ENCODE measurements around the gene TENT5C. TPM values are rescaled to one million over a fixed set of nuclear protein-coding genes. Genes with fewer than 3 reads are reported as not detected.

Gene TENT5C
- total and polyA plus RNA-seq, 9 of the 15 experiments (the other 6 are each of a cell fraction or from before 2014, with no cell fraction given) = 1.8 to 7.7 (median 4.0) TPM

- no peak for TF ChIP-seq MYBL2 (IDR thresholded peaks at IDR 0.05; ENCODE audit: low read depth)
- no peak for TF ChIP-seq MYBL2 (CRISPR knock-in tag; IDR thresholded peaks at IDR 0.05; ENCODE audit: borderline replicate concordance)
- no peak for TF ChIP-seq YY1 (IDR thresholded peaks at IDR 0.05; ENCODE audit: borderline replicate concordance in 1 of 3, control insufficient read depth in 1 of 3, extremely low read depth in 1 of 3, insufficient read depth in 3 of 3, insufficient read length in 1 of 3, insufficient replicate concordance in 2 of 3, low read depth in 1 of 3, low read length in 2 of 3)
These were observed 13.7 kb upstream of the TENT5C start (continued) for GRCh38 chr1:117592155-117592554.

- FAIRE-seq (no peak), DNase-seq (ENCODE audit: extremely low read depth in 1 of 4, low spot score in 3 of 4) (no peak), ATAC-seq (no peak)
- ChIA-PET CTCF (ENCODE audit: low intra/inter-chr PET ratio) (no interaction called here), POLR2A (interaction anchor here (0.5 to 1.2 kb wide), 4 partner anchors 12 to 966 kb away, joined by 3 to 4 read pairs (median 3); no protein-coding TSS in a partner anchor)
- Histone ChIP-seq H3K4me2 (ENCODE audit: insufficient read depth, low read length) (no peak overlapping the region), H3K27me3 (ENCODE audit: control insufficient read depth in 2 of 2, insufficient read depth in 2 of 2, low read length in 2 of 2) (no peaks in the 10 kb centered on the region), H3K4me3 (no peak overlapping the region), H3K36me3 (ENCODE audit: control insufficient read depth, insufficient read depth, low read length) (no peaks in the 10 kb centered on the region), H2AFZ (ENCODE audit: low read depth, low read length) (no peak overlapping the region), H3K79me2 (ENCODE audit: control insufficient read depth, insufficient read depth, low read length) (no peaks in the 10 kb centered on the region), H3K9me3 (replicated peaks; ENCODE audit: control insufficient read depth, insufficient read depth, low read depth, low read length) (no peaks in the 10 kb centered on the region), H3K9me1 (ENCODE audit: control insufficient read depth, insufficient read depth, low read length) (no peaks in the 10 kb centered on the region), H3K27ac (ENCODE audit: extremely low read depth, low read depth, low read length) (no peak overlapping the region), H4K20me1 (replicated peaks; ENCODE audit: control insufficient read depth, insufficient read depth, low read length) (no peaks in the 10 kb centered on the region), H3K4me1 (replicated peaks in 1 of 2; ENCODE audit: control insufficient read depth in 2 of 2, insufficient read depth in 2 of 2, low read length in 2 of 2) (peaks cover 9 to 12% of the 10 kb centered on the region in 2 experiments; a peak in 4 of 5 replicates), H3K9ac (ENCODE audit: insufficient read depth in 1 of 2, low read depth in 2 of 2, low read length in 2 of 2) (no peak overlapping the region)
- intact Hi-C loops (cut with micrococcal nuclease) (no loop called here), in situ Hi-C loops (cut with MboI) (no loop called here)
- BruUV-seq (replicated peaks) = no TSS peak
- WGBS (ENCODE audit: insufficient coverage, low coverage, missing lambda C conversion rate) = 35% methylated on average over 8 of the region's 8 CpGs
- TF ChIP-seq KLF10 (CRISPR knock-in tag; IDR thresholded peaks at IDR 0.05) (no peak), STAG1 (CRISPR knock-in tag; IDR thresholded peaks at IDR 0.05; ENCODE audit: borderline replicate concordance) (no peak), FIP1L1 (IDR thresholded peaks at IDR 0.05; ENCODE audit: low read depth, low read length, poor library complexity, severe bottlenecking) (no peak), ZNF232 (CRISPR knock-in tag; IDR thresholded peaks at IDR 0.05) (no peak), FOS (IDR thresholded peaks at IDR 0.05; ENCODE audit: extremely low read depth, insufficient read length) (no peak), HDAC1 (IDR thresholded peaks at IDR 0.05) (no peak), U2AF1 (optimal IDR thresholded peaks at IDR 0.05; ENCODE audit: low read depth, low read length) (no peak)
These were observed 11.4 kb upstream of the TENT5C start for GRCh38 chr1:117594261-117594990.

Measured in K562 (cell line).